Measurements from ENCODE around the gene RNF44. TPM values are rescaled to one million over a fixed set of nuclear protein-coding genes. Genes with fewer than 3 reads are reported as not detected.

The RNF44 gene
- total RNA-seq, 1 donor from 2014 or later: 28.2 TPM

DNA sequence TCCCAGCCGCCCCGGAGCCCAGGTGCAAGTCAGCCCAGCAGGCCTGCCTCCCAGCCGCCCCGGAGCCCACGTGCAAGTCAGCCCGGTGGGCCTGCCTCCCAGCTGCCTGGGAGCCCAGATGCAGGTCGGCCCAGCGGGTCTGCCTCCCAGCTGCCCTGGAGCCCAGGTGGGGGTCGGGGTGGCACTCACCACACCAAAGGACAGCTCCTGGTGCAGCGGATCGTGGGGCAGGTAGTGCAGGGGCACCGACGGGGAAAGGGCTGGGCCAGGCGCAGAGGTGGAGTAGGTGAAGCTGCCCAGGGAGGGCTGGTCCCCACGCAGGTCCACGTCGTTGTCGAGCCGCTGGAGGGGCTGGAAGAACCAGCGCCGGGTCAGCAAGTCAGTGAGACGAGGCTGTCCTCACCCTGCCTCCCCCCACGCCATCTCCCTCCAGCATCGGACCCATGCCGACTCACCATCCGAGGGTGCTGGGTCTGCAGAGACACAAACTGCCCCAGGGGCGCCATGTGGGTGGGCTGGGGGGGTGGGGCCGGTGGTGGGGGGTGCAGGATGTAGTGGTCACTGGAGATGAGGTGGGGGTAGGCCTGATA is 6.7 kb downstream of the RNF44 start:
- H3K9me3 ChIP-seq (replicated peaks): no peaks in the 10 kb centered on the region
- H3K36me3 ChIP-seq: peaks cover 48% of the 10 kb centered on the region
- H3K4me3 ChIP-seq: no peak overlapping the region
- DNase-seq: no peak
- H3K27me3 ChIP-seq (ENCODE audit: low read depth): no peaks in the 10 kb centered on the region
- H3K4me1 ChIP-seq: peaks cover 70% of the 10 kb centered on the region
- TF ChIP-seq, protein P1, sequence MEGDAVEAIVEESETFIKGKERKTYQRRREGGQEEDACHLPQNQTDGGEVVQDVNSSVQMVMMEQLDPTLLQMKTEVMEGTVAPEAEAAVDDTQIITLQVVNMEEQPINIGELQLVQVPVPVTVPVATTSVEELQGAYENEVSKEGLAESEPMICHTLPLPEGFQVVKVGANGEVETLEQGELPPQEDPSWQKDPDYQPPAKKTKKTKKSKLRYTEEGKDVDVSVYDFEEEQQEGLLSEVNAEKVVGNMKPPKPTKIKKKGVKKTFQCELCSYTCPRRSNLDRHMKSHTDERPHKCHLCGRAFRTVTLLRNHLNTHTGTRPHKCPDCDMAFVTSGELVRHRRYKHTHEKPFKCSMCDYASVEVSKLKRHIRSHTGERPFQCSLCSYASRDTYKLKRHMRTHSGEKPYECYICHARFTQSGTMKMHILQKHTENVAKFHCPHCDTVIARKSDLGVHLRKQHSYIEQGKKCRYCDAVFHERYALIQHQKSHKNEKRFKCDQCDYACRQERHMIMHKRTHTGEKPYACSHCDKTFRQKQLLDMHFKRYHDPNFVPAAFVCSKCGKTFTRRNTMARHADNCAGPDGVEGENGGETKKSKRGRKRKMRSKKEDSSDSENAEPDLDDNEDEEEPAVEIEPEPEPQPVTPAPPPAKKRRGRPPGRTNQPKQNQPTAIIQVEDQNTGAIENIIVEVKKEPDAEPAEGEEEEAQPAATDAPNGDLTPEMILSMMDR (IDR thresholded peaks at IDR 0.05; ENCODE audit: borderline replicate concordance): no peak
- no peak overlapping the region for H3K27ac ChIP-seq (replicated peaks)
- intact Hi-C loops (cut with micrococcal nuclease): no loop called here

DNA sequence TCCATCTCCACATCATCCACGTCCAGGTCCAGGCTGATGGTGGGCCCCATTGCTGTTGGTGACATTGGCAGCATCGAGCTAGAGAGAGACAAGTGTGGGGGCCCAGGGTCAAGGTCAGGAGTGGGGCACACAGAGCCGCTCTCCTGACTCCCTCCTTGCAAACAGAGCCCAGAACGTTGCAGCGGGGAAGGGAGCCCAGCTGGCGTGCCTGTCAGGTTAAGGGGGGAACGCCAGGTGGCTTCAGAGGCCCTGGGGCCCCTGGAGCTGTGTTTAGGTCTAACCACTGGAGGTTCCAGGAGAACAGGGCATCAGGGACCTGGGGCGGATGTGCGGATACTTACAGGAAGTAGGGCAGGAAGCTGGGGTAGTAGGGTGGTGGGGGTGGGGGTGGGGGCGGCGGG is 7.5 kb downstream of the RNF44 start:
- no peak overlapping the region for H3K27ac ChIP-seq (replicated peaks)
- H3K4me1 ChIP-seq: peaks cover 63% of the 10 kb centered on the region
- intact Hi-C loops (cut with micrococcal nuclease): no loop called here
- TF ChIP-seq, protein P1 (IDR thresholded peaks at IDR 0.05; ENCODE audit: borderline replicate concordance): no peak
- no peak for DNase-seq
- peaks cover 48% of the 10 kb centered on the region for H3K36me3 ChIP-seq
- H3K4me3 ChIP-seq: no peak overlapping the region
- H3K27me3 ChIP-seq (ENCODE audit: low read depth): no peaks in the 10 kb centered on the region
- no peaks in the 10 kb centered on the region for H3K9me3 ChIP-seq (replicated peaks)

DNA sequence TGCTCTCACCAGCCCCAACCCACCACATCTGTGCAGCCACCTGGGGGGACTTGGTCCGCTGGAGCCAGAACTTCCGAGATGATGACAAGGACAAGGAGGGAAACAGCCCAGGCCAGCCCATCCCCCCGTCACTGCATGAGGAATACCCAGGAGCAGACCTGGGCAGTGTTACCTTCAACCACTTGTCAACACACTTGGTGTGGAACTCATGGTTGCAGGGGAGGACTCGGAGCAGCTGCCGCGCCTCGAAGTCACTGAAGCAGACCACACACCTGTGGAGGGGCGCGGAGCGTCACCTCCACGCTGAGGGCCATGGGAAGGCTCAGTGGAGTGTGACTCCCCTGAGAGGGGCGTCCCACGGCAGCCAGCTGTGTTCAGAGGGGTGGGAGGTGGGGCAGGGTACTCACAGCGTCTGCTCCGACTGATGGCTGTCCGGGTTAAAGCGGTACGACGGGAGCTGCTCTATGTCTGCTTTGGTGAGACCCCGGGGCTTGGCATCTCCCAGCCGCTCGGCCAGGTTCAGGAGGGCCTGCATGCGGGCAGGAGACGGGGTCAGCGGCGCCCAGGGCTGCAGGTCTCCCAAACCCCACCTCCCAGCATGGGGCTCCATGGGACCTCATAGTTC is 8.0 kb downstream of the RNF44 start:
- H3K27ac ChIP-seq (replicated peaks): no peak overlapping the region
- H3K27me3 ChIP-seq (ENCODE audit: low read depth): no peaks in the 10 kb centered on the region
- no peak for DNase-seq
- intact Hi-C loops (cut with micrococcal nuclease): no loop called here
- H3K4me1 ChIP-seq: peaks cover 58% of the 10 kb centered on the region
- no peak overlapping the region for H3K4me3 ChIP-seq
- H3K9me3 ChIP-seq (replicated peaks): no peaks in the 10 kb centered on the region
- H3K36me3 ChIP-seq: peaks cover 48% of the 10 kb centered on the region
- TF ChIP-seq, protein P1 (IDR thresholded peaks at IDR 0.05; ENCODE audit: borderline replicate concordance): no peak

DNA sequence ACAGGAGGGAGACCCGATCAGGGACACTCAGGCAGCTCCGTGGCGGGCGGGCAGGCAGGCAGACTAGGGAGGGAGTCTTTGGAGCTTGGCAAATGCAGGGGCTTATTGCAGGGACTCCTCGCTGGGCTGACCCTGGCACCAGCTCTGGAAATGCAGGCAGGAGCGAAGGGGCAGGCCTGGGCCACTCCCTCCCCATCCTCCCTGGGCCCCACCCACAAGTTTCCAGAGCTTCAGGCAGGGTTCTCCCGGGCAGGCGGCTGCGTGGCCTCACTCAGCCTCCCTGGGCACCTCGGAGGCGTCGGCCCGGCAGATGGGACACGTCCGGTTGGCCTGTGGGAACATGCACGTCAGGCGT is 8.5 kb downstream of the RNF44 start:
- intact Hi-C loops (cut with micrococcal nuclease): no loop called here
- peaks cover 48% of the 10 kb centered on the region for H3K36me3 ChIP-seq
- no peak for DNase-seq
- TF ChIP-seq, protein P1 (IDR thresholded peaks at IDR 0.05; ENCODE audit: borderline replicate concordance): no peak
- H3K4me3 ChIP-seq: no peak overlapping the region
- no peaks in the 10 kb centered on the region for H3K9me3 ChIP-seq (replicated peaks)
- H3K27ac ChIP-seq (replicated peaks): peak overlapping the region; percentile 11
- H3K27me3 ChIP-seq (ENCODE audit: low read depth): no peaks in the 10 kb centered on the region
- peaks cover 53% of the 10 kb centered on the region for H3K4me1 ChIP-seq

DNA sequence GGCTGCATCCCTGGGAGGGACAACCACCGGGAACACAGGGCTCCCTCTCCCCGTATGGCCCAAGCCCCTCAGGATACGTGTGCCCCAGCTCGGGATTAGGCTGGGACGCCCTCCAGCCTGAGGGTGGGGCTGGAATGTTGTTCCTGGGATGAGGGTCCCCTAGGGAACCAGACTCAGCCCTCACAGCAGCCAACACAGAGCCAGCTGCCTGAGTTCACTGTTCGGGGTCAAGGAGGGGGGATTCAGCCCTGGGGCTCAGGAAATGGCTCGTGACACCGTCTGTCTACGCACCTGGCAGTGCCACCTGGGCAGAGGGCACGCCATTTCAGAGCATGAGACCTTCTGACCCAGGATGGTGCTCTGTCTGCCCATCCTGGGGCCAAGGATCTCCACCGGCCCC is 8.9 kb downstream of the RNF44 start:
- H3K4me3 ChIP-seq: no peak overlapping the region
- TF ChIP-seq, protein P1 (IDR thresholded peaks at IDR 0.05; ENCODE audit: borderline replicate concordance): no peak
- no peak for DNase-seq
- peaks cover 48% of the 10 kb centered on the region for H3K4me1 ChIP-seq
- H3K27me3 ChIP-seq (ENCODE audit: low read depth): no peaks in the 10 kb centered on the region
- no peaks in the 10 kb centered on the region for H3K9me3 ChIP-seq (replicated peaks)
- intact Hi-C loops (cut with micrococcal nuclease): no loop called here
- peak overlapping the region; percentile 11 for H3K27ac ChIP-seq (replicated peaks)
- peaks cover 48% of the 10 kb centered on the region for H3K36me3 ChIP-seq
